Spleen (tissue), 7 donors: Measurements from ENCODE around the gene PELI2.

Experiments used
- POLR2A ChIP-seq, 3 donors: fragments of 450-650 bp; IDR thresholded peaks; one replicate each; pipeline ENCODE4 v1.5.1; 2017; ENCODE audit warnings: antibody characterized with exemption in 3 of 3, mild to moderate bottlenecking in 1 of 3
- POLR2AphosphoS5 ChIP-seq, 3 donors: sonication (generic); formaldehyde crosslinking; IDR thresholded peaks; one replicate each; pipeline ENCODE4 v1.5.1; 2017; ENCODE audit warnings: antibody characterized with exemption in 3 of 3
- TF ChIP-seq, protein P1 (sequence below), 11 experiments: fragments of 200-600 bp in 7 of 11; fragments of 450-650 bp in 4 of 11; sonication (generic) in 4 of 11; IDR thresholded peaks in 8 of 11; conservative IDR thresholded peaks in 3 of 11; 1 replicate in 7 of 11; 2 replicates in 4 of 11; pipeline versions ENCODE4 v1.4.0 to v1.8.0; 2016 to 2021; ENCODE audit warnings: antibody characterized with exemption in 11 of 11, inconsistent platforms in 4 of 11, mild to moderate bottlenecking in 1 of 11
- donor health status: DM: no; HTN: no; CAD: no; lungs with moderate emphysema.
- donor health status: DM: no; HTN: no; CAD: no.
- donor health status: DM: no; HTN: no; CAD: no.

DNA sequence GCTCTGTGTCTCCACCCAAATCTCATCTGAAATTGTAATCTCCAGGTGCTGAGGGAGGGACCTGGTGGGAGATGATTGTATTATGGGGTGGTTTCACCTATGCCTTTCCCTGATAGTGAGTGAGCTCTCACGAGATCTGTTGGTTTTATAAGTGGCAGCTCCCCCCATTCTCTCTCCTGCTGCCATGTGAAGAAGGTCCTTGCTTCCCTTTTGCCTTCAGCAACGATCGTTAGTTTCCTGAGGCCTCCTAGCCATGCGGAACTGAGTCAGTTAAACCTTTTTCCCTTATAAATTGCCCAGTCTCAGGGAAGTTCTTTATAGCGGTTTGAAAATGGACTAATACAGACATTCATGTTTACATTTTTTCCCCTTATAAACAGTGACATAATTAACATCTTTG is 36.1 kb downstream of the PELI2 start:
- TF ChIP-seq, protein P1, sequence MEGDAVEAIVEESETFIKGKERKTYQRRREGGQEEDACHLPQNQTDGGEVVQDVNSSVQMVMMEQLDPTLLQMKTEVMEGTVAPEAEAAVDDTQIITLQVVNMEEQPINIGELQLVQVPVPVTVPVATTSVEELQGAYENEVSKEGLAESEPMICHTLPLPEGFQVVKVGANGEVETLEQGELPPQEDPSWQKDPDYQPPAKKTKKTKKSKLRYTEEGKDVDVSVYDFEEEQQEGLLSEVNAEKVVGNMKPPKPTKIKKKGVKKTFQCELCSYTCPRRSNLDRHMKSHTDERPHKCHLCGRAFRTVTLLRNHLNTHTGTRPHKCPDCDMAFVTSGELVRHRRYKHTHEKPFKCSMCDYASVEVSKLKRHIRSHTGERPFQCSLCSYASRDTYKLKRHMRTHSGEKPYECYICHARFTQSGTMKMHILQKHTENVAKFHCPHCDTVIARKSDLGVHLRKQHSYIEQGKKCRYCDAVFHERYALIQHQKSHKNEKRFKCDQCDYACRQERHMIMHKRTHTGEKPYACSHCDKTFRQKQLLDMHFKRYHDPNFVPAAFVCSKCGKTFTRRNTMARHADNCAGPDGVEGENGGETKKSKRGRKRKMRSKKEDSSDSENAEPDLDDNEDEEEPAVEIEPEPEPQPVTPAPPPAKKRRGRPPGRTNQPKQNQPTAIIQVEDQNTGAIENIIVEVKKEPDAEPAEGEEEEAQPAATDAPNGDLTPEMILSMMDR (IDR thresholded peaks at IDR 0.05 in 8 of 11, conservative IDR thresholded peaks at IDR 0.05 in 3 of 11) = no peak
- TF ChIP-seq POLR2A (IDR thresholded peaks at IDR 0.05) (no peak), POLR2AphosphoS5 (IDR thresholded peaks at IDR 0.05) (no peak)
